PC-9 (cell line): ENCODE measurements around the gene RALB. TPM values are rescaled to one million over a fixed set of nuclear protein-coding genes. Genes with fewer than 3 reads are reported as not detected.

ENCODE experiments used
- BruUV-seq: library from RNA; stranded (reverse); fragments of 400-500 nt; replicated peaks from 2 replicates; lab custom pipeline; 2021; lab: Mats Ljungman, UMichigan
- CTCF ChIA-PET: fragments of 300-600 bp; sonication (Branson Sonifier 250); formaldehyde crosslinking; loops from one replicate; lab custom pipeline; 2022; ENCODE audit warnings: antibody characterized with exemption; lab: Charles Lee
- POLR2A ChIA-PET: fragments of 300-600 bp; sonication (Branson Sonifier 250); formaldehyde crosslinking; loops from one replicate; lab custom pipeline; 2022; ENCODE audit warnings: antibody characterized with exemption; ENCODE audit not compliant: unreplicated experiment; lab: Charles Lee
- DNase-seq, 2 experiments: peaks; one replicate each; pipeline versions ENCODE4 v3.0.0 to v3.0.0-alpha.2; 2015 to 2022; ENCODE audit warnings: mixed read lengths in 1 of 2
- H2AFZ ChIP-seq: fragments of 200-600 bp; sonication (generic); 2 replicates; pipeline ENCODE4 v1.8.1; 2017; ENCODE audit warnings: antibody characterized with exemption
- H3F3A ChIP-seq: fragments of 200-600 bp; sonication (generic); 2 replicates; pipeline ENCODE4 v1.8.1; 2017; ENCODE audit warnings: antibody characterized with exemption, mild to moderate bottlenecking, low read depth; ENCODE audit not compliant: insufficient read depth
- H3K27ac ChIP-seq: fragments of 200-600 bp; sonication (generic); 2 replicates; pipeline ENCODE4 v1.6.1; 2016; ENCODE audit warnings: mixed run types
- H3K27me3 ChIP-seq: fragments of 200-600 bp; sonication (generic); 2 replicates; pipeline ENCODE4 v1.6.1; 2016; ENCODE audit warnings: low read depth, mixed run types; ENCODE audit not compliant: insufficient read depth
- H3K36me3 ChIP-seq: fragments of 200-600 bp; sonication (generic); 2 replicates; pipeline ENCODE4 v1.6.1; 2016; ENCODE audit warnings: low read depth, mixed run types
- H3K4me1 ChIP-seq: fragments of 200-600 bp; sonication (generic); replicated peaks from 2 replicates; pipeline ENCODE4 v1.6.1; 2016; ENCODE audit warnings: mixed run types; ENCODE audit not compliant: insufficient read depth
- H3K4me2 ChIP-seq: fragments of 200-600 bp; sonication (generic); 2 replicates; pipeline ENCODE4 v1.6.1; 2017; ENCODE audit warnings: mixed run types
- H3K4me3 ChIP-seq: fragments of 200-600 bp; sonication (generic); 2 replicates; pipeline ENCODE4 v1.6.1; 2016; ENCODE audit warnings: mixed run types
- H3K79me2 ChIP-seq: fragments of 200-600 bp; sonication (generic); 2 replicates; pipeline ENCODE4 v1.6.1; 2017; ENCODE audit warnings: low read depth, mixed run types
- H3K9me2 ChIP-seq: fragments of 200-600 bp; sonication (generic); 2 replicates; pipeline ENCODE4 v1.8.1; 2017; ENCODE audit warnings: mild to moderate bottlenecking; ENCODE audit not compliant: insufficient read depth
- H3K9me3 ChIP-seq: fragments of 200-600 bp; sonication (generic); 2 replicates; pipeline ENCODE4 v1.8.1; 2016; ENCODE audit warnings: low read depth; ENCODE audit not compliant: insufficient read depth
- H4K20me1 ChIP-seq: fragments of 200-600 bp; sonication (generic); 2 replicates; pipeline ENCODE4 v1.8.1; 2017; ENCODE audit not compliant: insufficient read depth
- EZH2 ChIP-seq: fragments of 200-600 bp; sonication (generic); IDR thresholded peaks from 2 replicates; pipeline ENCODE4 v1.8.0; 2017; ENCODE audit warnings: antibody characterized with exemption, low read depth
- intact Hi-C: fragments of 100-400 bp; cut with micrococcal nuclease; formaldehyde crosslinking; loops from one replicate; pipeline ENCODE4 v1.10.0; 2022; ENCODE audit not compliant: unreplicated experiment
- total RNA-seq: library from RNA; stranded (reverse); gene quantifications from 2 replicates; pipeline ENCODE4 v1.2.3, GENCODE V29; 2021
- TF ChIP-seq, protein P1 (sequence below): fragments of 200-600 bp; sonication (generic); conservative IDR thresholded peaks from 2 replicates; pipeline ENCODE4 v1.6.1; 2017; ENCODE audit warnings: mixed run types, antibody characterized with exemption, mild to moderate bottlenecking, moderate library complexity

Gene RALB
- total RNA-seq, 1 experiment from 2014 or later = 86.6 TPM

DNA sequence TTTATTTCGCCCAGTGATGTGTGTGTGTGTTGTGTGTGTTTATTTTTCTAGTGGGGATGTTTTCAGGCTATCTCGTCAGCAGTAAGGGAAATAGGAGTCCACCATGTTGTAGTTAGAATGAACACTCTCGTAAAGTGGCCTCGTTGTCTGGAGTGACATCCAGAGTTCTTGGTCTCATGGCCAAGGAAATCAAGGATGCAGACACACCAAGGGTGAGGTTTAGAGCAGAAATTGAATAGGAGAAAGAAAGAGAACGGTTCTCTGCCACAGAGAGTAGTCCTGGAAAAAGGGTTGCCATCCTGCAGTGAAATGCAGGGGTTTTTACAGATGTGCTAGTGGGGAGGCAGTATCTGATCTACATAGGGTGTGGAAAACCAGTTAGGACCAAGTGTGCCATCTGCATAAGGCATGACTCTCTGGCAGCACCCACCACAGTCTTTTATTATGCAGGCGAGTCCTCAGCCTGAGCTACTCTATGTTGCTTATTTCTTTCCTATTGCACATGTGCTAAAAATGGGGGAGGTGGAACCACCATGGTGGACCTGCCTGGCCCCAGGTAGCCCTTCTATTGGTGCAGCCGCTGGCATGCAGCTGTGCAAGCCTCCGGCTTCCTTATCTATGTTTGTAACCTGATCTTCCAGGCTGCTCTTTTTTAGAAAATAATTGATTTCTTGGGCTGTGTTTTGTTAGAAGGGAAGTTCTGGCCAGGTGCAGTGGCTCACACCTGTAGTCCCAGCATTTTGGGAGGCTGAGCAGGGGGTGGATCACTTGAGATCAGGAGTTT, 23.2 kb downstream of the RALB start:
- intact Hi-C loops = no loop called here
- Histone ChIP-seq H3K27me3 (no peaks in the 10 kb centered on the region), H3K27ac (no peak overlapping the region), H3K4me2 (no peak overlapping the region), H3K9me3 (peaks cover 10% of the 10 kb centered on the region; the same call in 1 of the 2 replicates), H3K4me1 (no peaks in the 10 kb centered on the region), H3K4me3 (no peak overlapping the region), H3K36me3 (peaks cover 26% of the 10 kb centered on the region; the same call in 1 of the 2 replicates), H3F3A (peaks cover 18% of the 10 kb centered on the region; the same call in 1 of the 2 replicates), H2AFZ (no peak overlapping the region), H3K9me2 (no peaks in the 10 kb centered on the region), H4K20me1 (peaks cover 7% of the 10 kb centered on the region; the same call in 1 of the 2 replicates), H3K79me2 (peaks cover 68% of the 10 kb centered on the region)
- no TSS peak for BruUV-seq
- ChIA-PET POLR2A (interaction anchor here (0.6 kb wide), 1 partner anchor 31 kb away, joined by 3 read pairs; no protein-coding TSS in a partner anchor), CTCF (no interaction called here)
- no peak for DNase-seq
- TF ChIP-seq, protein P1, sequence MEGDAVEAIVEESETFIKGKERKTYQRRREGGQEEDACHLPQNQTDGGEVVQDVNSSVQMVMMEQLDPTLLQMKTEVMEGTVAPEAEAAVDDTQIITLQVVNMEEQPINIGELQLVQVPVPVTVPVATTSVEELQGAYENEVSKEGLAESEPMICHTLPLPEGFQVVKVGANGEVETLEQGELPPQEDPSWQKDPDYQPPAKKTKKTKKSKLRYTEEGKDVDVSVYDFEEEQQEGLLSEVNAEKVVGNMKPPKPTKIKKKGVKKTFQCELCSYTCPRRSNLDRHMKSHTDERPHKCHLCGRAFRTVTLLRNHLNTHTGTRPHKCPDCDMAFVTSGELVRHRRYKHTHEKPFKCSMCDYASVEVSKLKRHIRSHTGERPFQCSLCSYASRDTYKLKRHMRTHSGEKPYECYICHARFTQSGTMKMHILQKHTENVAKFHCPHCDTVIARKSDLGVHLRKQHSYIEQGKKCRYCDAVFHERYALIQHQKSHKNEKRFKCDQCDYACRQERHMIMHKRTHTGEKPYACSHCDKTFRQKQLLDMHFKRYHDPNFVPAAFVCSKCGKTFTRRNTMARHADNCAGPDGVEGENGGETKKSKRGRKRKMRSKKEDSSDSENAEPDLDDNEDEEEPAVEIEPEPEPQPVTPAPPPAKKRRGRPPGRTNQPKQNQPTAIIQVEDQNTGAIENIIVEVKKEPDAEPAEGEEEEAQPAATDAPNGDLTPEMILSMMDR = no peak
- TF ChIP-seq EZH2 = no peak

DNA sequence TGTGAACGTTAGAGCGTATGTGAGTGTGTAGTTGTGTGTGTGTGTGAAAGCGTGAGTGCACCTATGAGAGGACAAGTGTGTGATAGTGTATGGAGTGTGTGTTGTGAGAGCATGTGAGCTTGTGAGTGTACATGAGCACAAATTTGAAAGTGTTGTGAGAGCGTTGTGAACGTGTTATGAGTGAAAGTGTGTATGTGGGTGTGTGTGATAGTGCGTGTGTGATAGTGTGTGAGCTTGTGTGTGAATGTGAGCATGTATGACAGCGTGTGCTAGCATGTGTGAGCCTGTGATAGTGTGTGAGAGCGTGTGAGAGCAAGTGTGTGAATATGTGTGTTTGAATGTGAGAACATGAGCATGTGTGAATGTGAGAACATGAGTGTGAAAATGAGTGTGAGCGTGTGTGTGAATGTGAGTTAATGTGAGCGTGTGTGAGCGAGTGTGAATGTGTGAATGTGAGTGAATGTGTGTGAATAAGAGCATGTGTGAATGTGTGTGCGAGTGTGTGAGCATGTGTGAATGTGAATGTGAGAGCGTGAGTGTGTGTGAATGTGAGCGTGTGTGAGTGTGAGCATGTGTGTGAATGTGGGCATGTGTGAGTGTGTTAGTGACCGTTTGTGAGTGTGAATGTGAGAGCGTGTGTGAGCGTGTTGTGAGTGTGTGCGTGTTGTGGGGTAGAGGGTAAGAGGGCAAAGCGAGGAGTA, 25.0 kb downstream of the RALB start:
- POLR2A ChIA-PET = interaction anchor here (0.6 kb wide), 1 partner anchor 619 kb away, joined by 3 read pairs; no protein-coding TSS in a partner anchor
- Histone ChIP-seq H3K9me3 (peaks cover 10% of the 10 kb centered on the region; the same call in 1 of the 2 replicates), H3K79me2 (peaks cover 52% of the 10 kb centered on the region), H4K20me1 (peaks cover 7% of the 10 kb centered on the region; the same call in 1 of the 2 replicates), H3K4me1 (no peaks in the 10 kb centered on the region), H3K4me2 (no peak overlapping the region), H3K36me3 (peaks cover 25% of the 10 kb centered on the region; the same call in 1 of the 2 replicates), H2AFZ (no peak overlapping the region), H3K4me3 (no peak overlapping the region), H3K9me2 (no peaks in the 10 kb centered on the region), H3K27ac (no peak overlapping the region), H3F3A (peaks cover 19% of the 10 kb centered on the region; the same call in 1 of the 2 replicates), H3K27me3 (no peaks in the 10 kb centered on the region)
- CTCF ChIA-PET = no interaction called here
- TF ChIP-seq EZH2 = no peak
- TF ChIP-seq, protein P1 = no peak
- BruUV-seq = no TSS peak
- DNase-seq = no peak
- intact Hi-C loops = no loop called here

DNA sequence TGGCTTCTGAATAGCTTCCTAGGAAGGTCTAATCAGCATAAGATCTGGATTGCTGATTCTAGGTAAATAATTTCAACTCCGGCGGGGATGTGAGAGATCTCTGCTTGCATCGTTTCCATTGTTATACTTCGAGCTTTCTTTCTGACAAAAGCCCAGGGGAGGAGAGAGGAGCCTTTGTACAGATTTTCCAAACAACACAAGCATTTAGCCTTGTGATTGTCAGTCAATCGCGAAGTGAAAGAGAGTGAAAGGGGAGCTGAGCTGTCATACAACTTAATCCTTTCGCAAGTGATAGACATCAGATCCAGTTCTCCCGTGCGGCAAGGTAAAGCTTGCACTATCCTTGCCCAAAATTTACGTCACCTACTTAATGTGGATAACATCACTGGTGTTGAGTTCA, 26.2 kb downstream of the RALB start:
- BruUV-seq = no TSS peak
- TF ChIP-seq EZH2 = no peak
- TF ChIP-seq, protein P1 = no peak
- H2AFZ ChIP-seq = no peak overlapping the region
- H3K27ac ChIP-seq = no peak overlapping the region
- H3F3A ChIP-seq = peaks cover 25% of the 10 kb centered on the region; the same call in 1 of the 2 replicates
- H3K4me2 ChIP-seq = no peak overlapping the region
- ChIA-PET POLR2A (no interaction called here), CTCF (no interaction called here)
- peaks cover 46% of the 10 kb centered on the region for H3K79me2 ChIP-seq
- H3K9me3 ChIP-seq = peaks cover 10% of the 10 kb centered on the region; the same call in 1 of the 2 replicates
- H4K20me1 ChIP-seq = peaks cover 7% of the 10 kb centered on the region; the same call in 1 of the 2 replicates
- no peak for DNase-seq
- no peaks in the 10 kb centered on the region for H3K9me2 ChIP-seq
- intact Hi-C loops = no loop called here
- no peaks in the 10 kb centered on the region for H3K4me1 ChIP-seq
- no peak overlapping the region for H3K4me3 ChIP-seq
- no peaks in the 10 kb centered on the region for H3K27me3 ChIP-seq
- H3K36me3 ChIP-seq = peaks cover 21% of the 10 kb centered on the region; the same call in 1 of the 2 replicates
